GM19468 (cell line): ENCODE measurements around the gene RFX7.
"Not testable (repeated sequence)": the region's sequence is repeated elsewhere in the genome, so short reads cannot be mapped to it uniquely, and the experiment has no call there.

ENCODE experiments used
- ATAC-seq: cut with Tn5 transposase; IDR thresholded peaks from one replicate; pipeline ENCODE4 v1.9.1; 2021; ENCODE audit warnings: mild to moderate bottlenecking, moderate library complexity, moderate number of reproducible peaks; ENCODE audit not compliant: unreplicated experiment; ENCODE audit errors: extremely low read depth

Gene RFX7

GRCh38 chr15:56243163-56244037 lies at the start of gene RFX7:
Gene RFX7 (minus strand): TSS chr15:56243879. CDS start chr15:56243285, 594 bp downstream.
- peak; percentile 49 for ATAC-seq

DNA sequence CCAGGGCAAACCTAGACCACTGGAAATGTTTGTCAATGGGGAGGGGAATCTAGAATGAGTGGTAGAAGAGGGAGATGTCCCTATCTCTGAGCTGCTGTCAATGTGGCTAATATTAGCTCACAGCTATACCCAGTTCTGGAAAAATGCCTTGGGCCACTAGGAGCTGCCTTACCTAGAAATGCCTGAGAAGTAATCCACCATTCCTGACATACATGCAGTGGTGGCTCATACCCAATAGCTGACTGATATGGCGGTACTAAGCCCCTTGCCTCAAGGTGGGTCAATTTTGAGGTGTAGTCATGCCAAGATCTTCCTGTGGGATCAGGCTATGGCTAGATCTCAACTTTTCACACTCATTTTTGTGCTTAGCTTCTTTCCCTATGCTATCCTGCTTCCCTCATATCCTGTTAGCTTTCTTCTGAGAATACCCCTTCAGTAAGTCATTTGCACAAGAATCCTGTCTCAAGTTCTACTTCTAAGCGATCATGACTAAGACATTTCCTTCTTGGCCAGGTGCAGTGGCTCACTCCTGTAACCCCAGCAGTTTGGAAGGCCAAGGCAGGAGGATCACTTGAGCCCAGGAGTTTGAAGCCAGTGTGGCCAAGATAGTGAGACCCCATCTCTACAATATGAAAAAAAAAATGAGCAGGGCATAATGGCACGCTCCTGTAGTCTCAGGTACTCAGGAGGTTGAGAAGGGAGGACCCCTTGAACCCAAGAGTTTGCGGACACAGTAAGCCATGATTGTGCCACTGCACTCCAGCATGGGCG lies 49.1 kb upstream of the RFX7 start:
- no peak for ATAC-seq

DNA sequence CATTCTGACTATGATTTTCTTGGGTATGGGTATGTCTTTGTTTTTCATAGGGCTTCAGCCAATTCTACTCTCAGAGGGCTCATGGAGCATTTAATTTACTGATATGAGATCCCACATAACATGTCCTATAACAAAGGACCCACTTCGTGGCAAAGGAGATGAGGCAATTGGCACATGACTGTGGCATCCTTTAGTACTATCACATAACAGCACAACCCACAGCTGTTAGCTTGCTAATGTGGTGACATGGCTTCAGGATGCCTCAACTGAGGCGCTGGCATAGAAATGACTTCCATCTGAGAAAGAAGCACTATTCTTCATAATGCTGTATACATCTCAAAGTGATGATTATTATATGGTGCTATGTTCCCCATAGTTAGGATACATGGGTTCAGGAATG lies 48.1 kb upstream of the RFX7 start:
- no peak for ATAC-seq

GRCh38 chr15:56286213-56286612 lies 42.5 kb upstream of the RFX7 start:
- ATAC-seq: no peak

DNA sequence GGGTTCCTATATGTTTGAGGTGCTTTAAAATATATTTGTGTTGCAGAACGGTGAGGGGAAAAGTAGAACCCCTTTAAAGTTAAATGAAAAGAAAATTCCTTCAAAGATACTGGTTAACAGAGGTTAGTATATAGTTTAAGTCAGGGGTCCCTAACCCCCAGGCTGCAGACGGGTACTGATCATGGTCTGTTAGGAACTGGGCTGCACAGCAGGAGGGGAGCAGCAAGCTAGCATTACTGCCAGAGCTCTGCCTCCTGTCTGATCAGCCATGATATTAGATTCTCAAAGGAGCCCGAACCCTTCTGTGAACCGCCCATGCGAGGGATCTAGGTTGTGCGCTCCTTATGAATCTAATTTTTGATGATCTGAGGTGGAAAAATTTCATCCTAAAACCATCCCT lies 37.5 kb upstream of the RFX7 start:
- no peak for ATAC-seq

DNA sequence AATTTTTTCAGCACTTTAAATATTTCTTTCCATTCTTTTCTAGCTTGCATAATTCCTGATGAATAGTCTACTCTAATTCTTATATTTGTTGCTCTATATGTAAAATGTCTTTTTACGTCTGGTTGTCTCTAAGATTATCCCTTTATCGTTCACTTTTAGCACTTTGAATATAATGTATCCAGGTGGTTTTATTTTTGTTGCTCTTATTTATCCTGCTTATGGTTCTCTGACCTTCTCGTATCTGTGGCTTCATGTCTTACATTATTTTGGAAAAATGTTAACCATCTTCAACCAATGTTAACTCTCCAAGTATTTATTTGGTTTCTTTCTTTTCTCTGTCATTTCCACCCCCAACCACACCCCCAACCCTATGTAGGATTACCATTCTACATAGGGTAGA lies 30.0 kb upstream of the RFX7 start:
- ATAC-seq: no peak

DNA sequence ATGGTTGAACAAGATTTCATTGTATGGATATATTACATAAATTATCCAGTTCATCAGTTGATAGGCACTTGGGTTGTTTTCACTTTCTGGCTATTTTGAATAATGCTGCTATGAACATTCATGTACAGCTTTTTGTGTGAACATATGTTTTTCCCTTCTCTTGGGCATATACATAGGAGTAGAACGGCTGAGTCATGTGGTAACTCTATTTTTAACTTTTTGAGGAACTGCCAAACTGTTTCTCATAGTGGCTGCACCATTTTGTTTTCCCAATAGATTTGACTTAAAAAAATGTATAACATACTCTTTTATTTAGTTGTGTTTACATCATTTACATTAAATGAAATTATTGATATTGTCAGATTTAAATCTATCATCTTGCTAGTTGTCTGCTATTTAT lies 28.8 kb upstream of the RFX7 start:
- ATAC-seq: no peak

DNA sequence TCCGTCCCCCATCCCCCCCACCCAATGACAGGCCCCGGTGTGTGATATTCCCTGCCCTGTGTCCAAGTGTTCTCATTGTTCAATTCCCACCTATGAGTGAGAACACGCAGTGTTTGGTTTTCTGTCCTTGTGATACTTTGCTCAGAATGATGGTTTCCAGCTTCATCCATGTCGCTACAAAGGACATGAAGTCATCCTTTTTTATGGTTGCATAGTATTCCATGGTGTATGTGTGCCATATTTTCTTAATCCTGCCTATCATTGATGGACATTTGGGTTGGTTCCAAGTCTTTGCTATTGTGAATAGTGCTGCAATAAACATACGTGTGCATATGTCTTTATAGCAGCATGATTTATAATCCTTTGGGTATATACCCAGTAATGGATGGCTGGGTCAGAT lies 22.8 kb upstream of the RFX7 start:
- not testable (repeated sequence) for ATAC-seq

- ATAC-seq: no peak
Observed at GRCh38 chr15:56261854-56262509, 18.3 kb upstream of the RFX7 start.

DNA sequence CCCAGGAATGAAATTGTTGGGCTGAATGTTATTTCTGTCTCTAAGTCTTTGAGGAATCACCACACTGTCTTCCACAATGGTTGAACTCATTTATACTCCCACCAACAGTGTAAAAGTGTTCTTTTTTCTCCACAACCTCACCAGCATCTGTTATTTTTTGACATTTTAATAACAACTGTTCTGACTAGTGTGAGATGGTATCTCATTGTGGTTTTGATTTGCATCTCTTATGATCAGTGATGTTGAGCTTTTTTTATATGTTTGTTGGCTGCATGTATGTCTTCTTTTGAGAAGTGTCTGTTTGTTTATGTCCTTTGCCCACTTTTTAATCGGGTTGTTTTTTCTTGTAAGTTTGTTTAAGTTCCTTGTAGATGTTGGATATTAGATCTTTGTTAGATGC lies 13.6 kb upstream of the RFX7 start:
- ATAC-seq: not testable (repeated sequence)

DNA sequence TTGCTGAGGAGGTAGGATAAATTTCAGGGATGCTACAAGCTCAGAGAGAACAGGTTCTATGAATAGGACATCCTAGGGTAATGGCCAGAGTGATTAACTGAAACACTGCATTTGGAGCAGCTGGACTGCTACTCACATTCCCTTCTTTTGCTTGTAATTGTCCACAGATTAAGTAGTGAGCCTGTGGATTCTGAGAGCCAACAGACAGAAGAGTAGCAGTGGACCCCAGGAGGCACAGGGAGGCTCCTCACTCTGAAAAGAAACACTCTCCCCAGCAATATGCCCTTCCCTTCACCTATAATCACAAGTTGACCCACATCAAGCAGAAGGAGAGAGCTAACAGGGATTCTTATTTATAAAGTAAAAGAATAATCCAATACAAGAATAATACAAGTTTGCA lies 10.6 kb upstream of the RFX7 start:
- no peak for ATAC-seq

DNA sequence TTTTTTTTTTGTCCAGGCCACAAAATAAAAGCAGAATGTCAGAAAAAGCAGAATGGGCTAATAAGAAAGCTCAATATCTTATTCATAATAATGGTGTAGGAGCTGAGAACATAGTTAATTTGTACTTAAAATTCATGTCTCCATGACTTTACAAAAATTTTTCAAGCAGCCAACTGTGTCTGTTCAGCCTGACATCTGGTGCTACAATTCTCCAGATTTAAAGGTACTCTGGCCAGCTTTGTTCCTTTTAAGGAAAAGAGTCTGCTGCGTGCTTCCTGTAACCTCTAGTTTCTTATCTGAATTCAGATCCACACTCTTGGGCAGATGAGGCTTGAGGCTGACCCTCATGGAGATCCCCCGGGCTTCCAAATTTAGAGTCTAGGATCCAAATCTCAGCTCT lies 8.7 kb upstream of the RFX7 start:
- no peak for ATAC-seq

DNA sequence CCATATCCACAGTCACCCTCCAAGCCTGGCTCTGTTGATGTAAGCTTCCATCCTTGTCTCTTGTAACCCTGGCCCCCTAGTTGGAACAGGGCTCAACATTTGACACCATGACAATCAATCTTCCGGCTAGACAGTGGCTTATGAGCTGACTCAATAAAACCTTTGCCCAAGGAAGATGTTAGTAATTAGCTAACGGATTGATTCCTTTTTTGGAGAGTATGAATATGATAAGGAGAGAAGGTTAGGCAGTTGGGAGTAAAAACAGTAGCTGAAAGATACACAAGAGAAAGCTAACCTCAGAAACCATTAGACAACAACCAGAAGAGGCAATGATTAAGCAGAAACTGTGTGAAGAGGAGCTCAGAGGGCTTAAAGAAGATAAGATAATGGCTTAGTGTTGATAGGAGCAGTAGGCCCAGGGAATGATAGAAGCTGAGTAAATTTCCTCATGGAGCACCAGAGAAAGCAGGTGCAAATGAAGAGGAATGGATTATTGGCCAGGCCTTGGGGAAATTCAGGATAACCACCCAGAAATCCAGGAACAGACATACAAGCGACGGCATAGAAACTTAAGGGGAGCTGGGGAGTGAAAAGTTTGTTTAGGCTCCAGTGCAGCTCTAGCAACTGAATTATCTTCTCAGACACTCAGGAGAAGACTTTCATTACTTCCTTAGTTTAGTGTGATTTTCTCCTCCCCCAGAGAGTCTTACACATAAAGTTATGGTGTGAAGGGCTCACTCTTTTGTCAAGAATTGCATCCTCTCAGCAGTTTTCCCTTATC lies 7.8 kb upstream of the RFX7 start:
- no peak for ATAC-seq

DNA sequence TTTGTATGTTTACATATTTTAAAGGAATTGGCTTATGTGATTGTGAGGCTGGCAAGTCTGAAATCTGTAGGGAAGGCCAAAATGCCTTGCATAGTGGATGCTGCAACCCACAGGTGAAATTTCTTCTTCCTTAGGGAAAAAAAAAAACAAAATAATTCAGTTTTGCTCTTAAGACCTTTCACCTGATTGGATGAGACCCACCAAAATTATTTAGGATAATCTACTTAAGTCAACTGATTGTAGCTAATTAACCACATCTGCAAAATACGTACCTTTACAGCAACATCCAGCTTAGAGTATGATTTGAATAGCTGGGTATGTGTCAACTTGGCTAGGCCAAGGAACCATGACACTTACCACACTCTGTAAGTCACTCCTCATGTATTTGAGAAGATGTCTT lies 6.9 kb upstream of the RFX7 start:
- no peak for ATAC-seq

DNA sequence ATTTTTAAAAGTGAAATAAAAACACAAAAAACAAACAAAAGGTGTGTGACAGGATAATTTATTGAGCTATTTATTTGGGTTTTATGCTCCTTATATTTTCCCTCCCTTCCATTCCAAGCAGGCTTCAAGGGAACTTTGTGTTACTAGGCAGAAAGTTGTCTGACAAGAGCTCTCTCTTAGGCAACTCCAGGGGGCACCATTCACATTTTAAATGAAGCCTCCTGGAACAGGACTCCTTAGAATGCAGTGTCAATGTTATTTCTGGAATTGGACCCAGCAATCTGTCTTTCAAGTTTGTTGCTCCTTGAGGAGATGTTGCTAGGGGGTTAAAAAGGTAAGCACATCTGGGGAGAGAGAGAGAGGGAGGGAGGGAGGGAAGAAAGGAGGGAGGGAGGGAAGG lies 5.4 kb upstream of the RFX7 start:
- ATAC-seq: no peak

- ATAC-seq: no peak
Observed at GRCh38 chr15:56248311-56248992, 4.8 kb upstream of the RFX7 start.

- ATAC-seq: no peak
Observed at GRCh38 chr15:56247266-56247665, 3.6 kb upstream of the RFX7 start.

GRCh38 chr15:56245871-56246814 lies 2.5 kb upstream of the RFX7 start:
- ATAC-seq: peak; percentile 21
